Upper lobe of left lung (tissue), 6 donors: ENCODE results near the gene CARD9. TPM values are rescaled to one million over a fixed set of nuclear protein-coding genes. Genes with fewer than 3 reads are reported as not detected.
A peak's percentile ranks its signal among the peaks of the same experiment; 100 is the strongest.

ENCODE experiments used
- ATAC-seq, 2 donors: fragments of 200-7000 bp; cut with Tn5 transposase; one replicate each; pipeline ENCODE4 v1.9.1; 2022; ENCODE audit warnings: mild to moderate bottlenecking in 2 of 2, moderate library complexity in 2 of 2; ENCODE audit not compliant: low FRiP score in 2 of 2
- DNase-seq, 2 donors: peaks; one replicate each; pipeline ENCODE4 v3.0.0-alpha.2; 2019 to 2020
- H3K27ac ChIP-seq, 4 donors: fragments of 200-600 bp; sonication (generic); one replicate each; pipeline ENCODE4 v1.5.1; 2016 to 2019
- H3K27me3 ChIP-seq, 4 donors: fragments of 200-600 bp; sonication (generic); one replicate each; pipeline ENCODE4 v1.5.1; 2017 to 2019
- H3K36me3 ChIP-seq, 4 donors: fragments of 200-600 bp; sonication (generic); one replicate each; pipeline ENCODE4 v1.5.1; 2016 to 2019
- H3K4me1 ChIP-seq, 4 donors: fragments of 200-600 bp; sonication (generic); one replicate each; pipeline ENCODE4 v1.5.1; 2018 to 2019
- H3K4me3 ChIP-seq, 4 donors: fragments of 200-600 bp; sonication (generic); one replicate each; pipeline ENCODE4 v1.5.1; 2017 to 2019; ENCODE audit warnings: mild to moderate bottlenecking in 2 of 4, moderate library complexity in 1 of 4
- H3K9me3 ChIP-seq, 4 donors: fragments of 200-600 bp; sonication (generic); one replicate each; pipeline ENCODE4 v1.5.1; 2018 to 2019
- CTCF ChIP-seq, 6 experiments: fragments of 450-650 bp in 4 of 6; fragments of 200-600 bp in 2 of 6; sonication (generic) in 2 of 6; IDR thresholded peaks; one replicate each; pipeline ENCODE4 v1.5.1; 2016 to 2019; ENCODE audit warnings: antibody characterized with exemption in 6 of 6
- EP300 ChIP-seq, 4 donors: sonication (generic); formaldehyde crosslinking; IDR thresholded peaks; one replicate each; pipeline ENCODE4 v1.5.1; 2017; ENCODE audit warnings: antibody characterized with exemption in 4 of 4, control low read depth in 2 of 4
- POLR2A ChIP-seq, 4 donors: fragments of 450-650 bp; IDR thresholded peaks; one replicate each; pipeline ENCODE4 v1.5.1; 2016 to 2017; ENCODE audit warnings: antibody characterized with exemption in 4 of 4, mild to moderate bottlenecking in 2 of 4
- POLR2AphosphoS5 ChIP-seq, 2 donors: sonication (generic); formaldehyde crosslinking; IDR thresholded peaks; one replicate each; pipeline ENCODE4 v1.5.1; 2017; ENCODE audit warnings: antibody characterized with exemption in 2 of 2
- WGBS, 2 donors: methylation state at CpG; one replicate each; pipeline ENCODE4 v1.1.5; 2017 to 2018; 5-methylcytosine and 5-hydroxymethylcytosine counted together
- total RNA-seq, 6 donors: library from RNA; depleted of rRNA in 4 of 6; stranded (reverse); fragments of >200 nt in 4 of 6; gene quantifications; one replicate each; pipeline versions ENCODE4 v1.1.0 to v1.2.1, GENCODE V29; 2016 to 2021
- donor health status: DM: no; HTN: no; CAD: no; lungs with moderate emphysema.
- donor health status: DM: no; HTN: yes; CAD: no; lungs with severe emphysema.

CARD9 gene
- total RNA-seq, 6 donors from 2014 or later = 3.5 to 30.4 (median 16.8) TPM

- 75 to 79% methylated on average over 14 to 21 of the region's 21 CpGs for WGBS, 2 donors
- Histone ChIP-seq H3K4me1 (no peaks in the 10 kb centered on the region), H3K27me3 (no peaks in the 10 kb centered on the region), H3K36me3 (no peaks in the 10 kb centered on the region), H3K27ac (no peak overlapping the region), H3K4me3 (no peak overlapping the region), H3K9me3 (peaks cover 0 to 13% (median 9%) of the 10 kb centered on the region in 4 donors)
- peak in 1 of 2 donors; percentile 9 for ATAC-seq
- DNase-seq = peak in 1 of 2 donors; percentile 70
- TF ChIP-seq POLR2A (IDR thresholded peaks at IDR 0.05) (no peak), CTCF (IDR thresholded peaks at IDR 0.05) (no peak), EP300 (IDR thresholded peaks at IDR 0.05) (no peak), POLR2AphosphoS5 (IDR thresholded peaks at IDR 0.05) (no peak)
Observed at GRCh38 chr9:136318111-136318775, 55.2 kb downstream of the CARD9 start.

DNA sequence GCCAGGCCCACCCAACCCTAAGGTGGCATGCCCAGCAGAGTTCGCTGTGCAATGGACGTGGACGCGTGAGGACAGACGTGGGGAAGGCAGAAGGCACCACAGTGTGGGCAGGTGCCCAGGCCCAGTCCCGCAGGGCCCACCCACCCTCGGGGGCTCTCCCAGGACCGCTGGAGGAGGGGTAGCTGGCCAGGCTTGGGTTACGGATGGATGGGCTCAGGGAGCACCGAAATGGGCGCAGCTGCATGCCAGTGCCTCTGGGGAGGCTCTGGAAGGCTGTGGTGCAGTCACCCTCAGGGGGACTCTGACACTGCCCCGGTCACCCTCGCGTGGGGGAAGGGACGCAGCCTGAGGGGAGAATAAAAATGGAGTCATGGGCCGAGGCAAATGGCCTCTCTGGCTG lies 55.8 kb downstream of the CARD9 start:
- Histone ChIP-seq H3K27ac (no peak overlapping the region), H3K4me1 (no peaks in the 10 kb centered on the region), H3K27me3 (no peaks in the 10 kb centered on the region), H3K9me3 (peaks cover 0 to 13% (median 9%) of the 10 kb centered on the region in 4 donors), H3K36me3 (no peaks in the 10 kb centered on the region), H3K4me3 (no peak overlapping the region)
- ATAC-seq (peak in 1 of 2 donors; percentile 30), DNase-seq (peak in 1 of 2 donors; percentile 55)
- 83 to 89% methylated on average over 5 to 16 of the region's 16 CpGs for WGBS, 2 donors
- no peak for TF ChIP-seq CTCF (IDR thresholded peaks at IDR 0.05)
- TF ChIP-seq POLR2A (IDR thresholded peaks at IDR 0.05) = no peak
- TF ChIP-seq POLR2AphosphoS5 (IDR thresholded peaks at IDR 0.05) = no peak
- TF ChIP-seq EP300 (IDR thresholded peaks at IDR 0.05) = no peak

DNA sequence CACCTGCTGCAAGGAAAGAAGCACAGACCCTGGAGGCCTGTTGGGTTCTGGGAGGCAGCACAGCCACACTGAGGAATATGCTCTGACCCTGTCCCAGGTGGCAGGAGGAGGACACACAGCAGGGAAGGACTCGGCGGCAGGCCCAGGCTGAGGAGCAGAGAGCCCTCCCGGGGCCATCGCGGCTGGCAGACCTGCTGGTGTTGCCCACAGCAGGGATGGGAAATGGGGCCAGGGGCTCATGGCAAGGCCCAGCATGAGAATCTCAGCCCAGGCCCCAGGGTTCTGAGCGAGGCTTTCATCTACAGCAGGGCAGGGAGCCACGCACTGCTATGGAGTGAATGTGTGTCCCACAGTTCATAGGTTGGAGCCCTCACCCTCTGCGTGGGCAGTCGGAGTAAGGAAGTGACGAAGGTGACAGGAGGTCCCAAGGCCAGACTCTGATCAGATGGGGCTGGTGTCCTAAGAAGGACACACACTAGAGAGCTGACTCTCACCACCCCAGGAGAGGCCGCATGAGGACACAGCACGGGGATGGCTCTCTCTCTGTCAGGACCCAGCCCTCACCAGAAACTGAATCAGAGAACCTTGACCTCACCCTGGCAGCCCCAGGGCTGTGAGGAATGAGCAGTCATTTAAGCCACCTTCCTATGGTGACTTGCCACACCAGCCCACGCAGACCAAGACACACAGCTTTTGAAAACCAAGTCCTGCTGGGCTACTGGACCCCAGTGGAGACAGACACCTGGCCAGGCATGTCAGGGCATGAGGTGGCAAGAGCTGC lies 56.4 kb downstream of the CARD9 start:
- Histone ChIP-seq H3K9me3 (peaks cover 0 to 13% (median 9%) of the 10 kb centered on the region in 4 donors), H3K36me3 (no peaks in the 10 kb centered on the region), H3K27me3 (no peaks in the 10 kb centered on the region), H3K27ac (no peak overlapping the region), H3K4me3 (no peak overlapping the region), H3K4me1 (no peaks in the 10 kb centered on the region)
- 69 to 84% methylated on average over 5 to 13 of the region's 13 CpGs for WGBS, 2 donors
- TF ChIP-seq POLR2AphosphoS5 (IDR thresholded peaks at IDR 0.05) = no peak
- TF ChIP-seq CTCF (IDR thresholded peaks at IDR 0.05) = no peak
- no peak for TF ChIP-seq POLR2A (IDR thresholded peaks at IDR 0.05)
- no peak for TF ChIP-seq EP300 (IDR thresholded peaks at IDR 0.05)
- ATAC-seq (no peak), DNase-seq (peak in 1 of 2 donors; percentile 74)

- H3K27me3 ChIP-seq = no peaks in the 10 kb centered on the region
- H3K4me3 ChIP-seq = no peak overlapping the region
- peaks cover 0 to 13% (median 9%) of the 10 kb centered on the region in 4 donors for H3K9me3 ChIP-seq
- peak in 1 of 2 donors; percentile 56 for DNase-seq
- peaks cover 0 to 4% (median 0%) of the 10 kb centered on the region in 4 donors for H3K4me1 ChIP-seq
- no peaks in the 10 kb centered on the region for H3K36me3 ChIP-seq
- TF ChIP-seq CTCF (IDR thresholded peaks at IDR 0.05) = no peak
- TF ChIP-seq POLR2A (IDR thresholded peaks at IDR 0.05) = no peak
- no peak for TF ChIP-seq EP300 (IDR thresholded peaks at IDR 0.05)
- TF ChIP-seq POLR2AphosphoS5 (IDR thresholded peaks at IDR 0.05) = no peak
- ATAC-seq = no peak
- H3K27ac ChIP-seq = no peak overlapping the region
- 79 to 88% methylated on average over 20 to 23 of the region's 23 CpGs for WGBS, 2 donors
Observed at GRCh38 chr9:136316271-136316751, 57.2 kb downstream of the CARD9 start.
